OCI-LY1 (cell line): ENCODE data around the gene DPP6.

Experiments
- H2AFZ ChIP-seq: fragments of 200-600 bp; sonication (generic), shearing (Covaris generic); 2 replicates; pipeline ENCODE4 v1.6.0; 2014; ENCODE audit warnings: antibody characterized with exemption, mild to moderate bottlenecking, low read length
- H3F3A ChIP-seq: fragments of 200-600 bp; sonication (generic), shearing (Covaris generic); 2 replicates; pipeline ENCODE4 v1.6.0; 2014; ENCODE audit warnings: mild to moderate bottlenecking, antibody characterized with exemption, low read length, moderate library complexity; ENCODE audit not compliant: insufficient read depth
- H3K27ac ChIP-seq: fragments of 200-600 bp; sonication (generic); 2 replicates; pipeline ENCODE4 v1.5.1; 2014; ENCODE audit warnings: low read length, mixed run types, mild to moderate bottlenecking, low read depth; ENCODE audit not compliant: poor library complexity, severe bottlenecking
- H3K27me3 ChIP-seq: fragments of 200-600 bp; sonication (generic); 2 replicates; pipeline ENCODE4 v1.6.0; 2014; ENCODE audit warnings: antibody characterized with exemption, mild to moderate bottlenecking, low read length, moderate library complexity; ENCODE audit not compliant: insufficient read depth
- H3K36me3 ChIP-seq: fragments of 200-600 bp; sonication (generic); 2 replicates; pipeline ENCODE4 v1.6.1; 2014; ENCODE audit warnings: mild to moderate bottlenecking, antibody characterized with exemption, low read length, moderate library complexity, mixed read lengths; ENCODE audit not compliant: insufficient read depth
- H3K4me1 ChIP-seq: fragments of 200-600 bp; sonication (generic); 2 replicates; pipeline ENCODE4 v1.5.1; 2014; ENCODE audit warnings: mild to moderate bottlenecking, low read length, moderate library complexity; ENCODE audit not compliant: insufficient read depth, severe bottlenecking
- H3K4me2 ChIP-seq: fragments of 200-600 bp; sonication (generic), shearing (Covaris generic); 2 replicates; pipeline ENCODE4 v1.6.1; 2014; ENCODE audit warnings: low read length
- H3K4me3 ChIP-seq: fragments of 200-600 bp; sonication (generic); 2 replicates; pipeline ENCODE4 v1.5.1; 2014; ENCODE audit warnings: low read length, low read depth, mild to moderate bottlenecking, mixed read lengths; ENCODE audit not compliant: poor library complexity, severe bottlenecking
- H3K79me2 ChIP-seq: fragments of 200-600 bp; shearing (Covaris generic); 2 replicates; pipeline ENCODE4 v1.6.1; 2016; ENCODE audit warnings: mixed run types, low read length, mixed read lengths; ENCODE audit not compliant: insufficient read depth
- H3K9ac ChIP-seq: fragments of 200-600 bp; sonication (generic), shearing (Covaris generic); 2 replicates; pipeline ENCODE4 v1.6.1; 2014; ENCODE audit warnings: mild to moderate bottlenecking, low read length, mixed read lengths
- H3K9me2 ChIP-seq: fragments of 200-600 bp; sonication (generic), shearing (Covaris generic); 2 replicates; pipeline ENCODE4 v1.6.1; 2014; ENCODE audit warnings: low read depth, mild to moderate bottlenecking, low read length, mixed read lengths
- H3K9me3 ChIP-seq: fragments of 200-600 bp; shearing (Covaris generic); 2 replicates; pipeline ENCODE4 v1.6.1; 2014; ENCODE audit warnings: low read length, mixed read lengths
- H4K20me1 ChIP-seq: fragments of 200-600 bp; sonication (generic), shearing (Covaris generic); 2 replicates; pipeline ENCODE4 v1.6.0; 2016; ENCODE audit warnings: mild to moderate bottlenecking, low read length; ENCODE audit not compliant: insufficient read depth
- CTCF ChIP-seq: fragments of 200-600 bp; sonication (generic), shearing (Covaris generic); IDR thresholded peaks from 2 replicates; pipeline ENCODE4 v1.5.1; 2017; ENCODE audit warnings: mild to moderate bottlenecking, antibody characterized with exemption, low read length, moderate library complexity, mixed read lengths
- EZH2 ChIP-seq: fragments of 200-600 bp; sonication (generic), shearing (Covaris generic); IDR thresholded peaks from 2 replicates; pipeline ENCODE4 v1.8.0; 2017; ENCODE audit warnings: borderline replicate concordance, mixed run types, mild to moderate bottlenecking, antibody characterized with exemption, low read length, moderate library complexity, mixed read lengths

Gene DPP6

GRCh38 chr7:154848464-154848863 lies 796.3 kb downstream of the DPP6 start:
- no peaks in the 10 kb centered on the region for H4K20me1 ChIP-seq
- no peak overlapping the region for H2AFZ ChIP-seq
- no peak overlapping the region for H3K4me3 ChIP-seq
- H3K9me3 ChIP-seq, result no peaks in the 10 kb centered on the region
- no peaks in the 10 kb centered on the region for H3K36me3 ChIP-seq
- no peaks in the 10 kb centered on the region for H3K4me1 ChIP-seq
- no peak overlapping the region for H3K4me2 ChIP-seq
- no peaks in the 10 kb centered on the region for H3K9me2 ChIP-seq
- no peaks in the 10 kb centered on the region for H3F3A ChIP-seq
- no peaks in the 10 kb centered on the region for H3K27me3 ChIP-seq
- H3K79me2 ChIP-seq, result no peaks in the 10 kb centered on the region
- no peak overlapping the region for H3K9ac ChIP-seq
- TF ChIP-seq EZH2 (no peak), CTCF (no peak)
- no peak overlapping the region for H3K27ac ChIP-seq

- TF ChIP-seq EZH2 (no peak), CTCF (no peak)
- Histone ChIP-seq H3K9me3 (no peaks in the 10 kb centered on the region), H3K79me2 (no peaks in the 10 kb centered on the region), H3K27ac (no peak overlapping the region), H3K9me2 (no peaks in the 10 kb centered on the region), H3K36me3 (no peaks in the 10 kb centered on the region), H3K4me1 (no peaks in the 10 kb centered on the region), H3K4me2 (no peak overlapping the region), H3K27me3 (peaks cover 5% of the 10 kb centered on the region; the same call in 1 of the 2 replicates), H3K9ac (no peak overlapping the region), H3F3A (no peaks in the 10 kb centered on the region), H3K4me3 (no peak overlapping the region), H2AFZ (no peak overlapping the region), H4K20me1 (no peaks in the 10 kb centered on the region)
Measured at GRCh38 chr7:154852205-154852604, 800.0 kb downstream of the DPP6 start.

- no peaks in the 10 kb centered on the region for H3K4me1 ChIP-seq
- no peaks in the 10 kb centered on the region for H3K79me2 ChIP-seq
- H3K36me3 ChIP-seq, result no peaks in the 10 kb centered on the region
Measured at GRCh38 chr7:154853063-154853726, 801.0 kb downstream of the DPP6 start.

More at GRCh38 chr7:154853063-154853726, 801.0 kb downstream of the DPP6 start:
- Histone ChIP-seq H3K9me2 (no peaks in the 10 kb centered on the region), H3K9me3 (no peaks in the 10 kb centered on the region), H3K27me3 (peaks cover 5% of the 10 kb centered on the region; the same call in 1 of the 2 replicates), H3K27ac (no peak overlapping the region), H4K20me1 (no peaks in the 10 kb centered on the region), H3K4me2 (no peak overlapping the region), H3F3A (no peaks in the 10 kb centered on the region), H3K9ac (no peak overlapping the region), H2AFZ (no peak overlapping the region), H3K4me3 (no peak overlapping the region)
- TF ChIP-seq EZH2, result no peak
- TF ChIP-seq CTCF, result no peak
